ENCODE measurements around the gene CCSAP.
"Not testable (repeated sequence)": the region's sequence is repeated elsewhere in the genome, so short reads cannot be mapped to it uniquely, and the experiment has no call there.

Gene CCSAP, protein sequence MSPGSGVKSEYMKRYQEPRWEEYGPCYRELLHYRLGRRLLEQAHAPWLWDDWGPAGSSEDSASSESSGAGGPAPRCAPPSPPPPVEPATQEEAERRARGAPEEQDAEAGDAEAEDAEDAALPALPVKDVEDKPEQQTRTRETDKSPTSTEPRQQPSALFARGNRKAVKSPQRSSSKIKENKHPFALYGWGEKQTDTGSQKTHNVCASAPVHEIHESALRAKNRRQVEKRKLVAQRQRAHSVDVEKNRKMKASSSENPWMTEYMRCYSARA

DNA sequence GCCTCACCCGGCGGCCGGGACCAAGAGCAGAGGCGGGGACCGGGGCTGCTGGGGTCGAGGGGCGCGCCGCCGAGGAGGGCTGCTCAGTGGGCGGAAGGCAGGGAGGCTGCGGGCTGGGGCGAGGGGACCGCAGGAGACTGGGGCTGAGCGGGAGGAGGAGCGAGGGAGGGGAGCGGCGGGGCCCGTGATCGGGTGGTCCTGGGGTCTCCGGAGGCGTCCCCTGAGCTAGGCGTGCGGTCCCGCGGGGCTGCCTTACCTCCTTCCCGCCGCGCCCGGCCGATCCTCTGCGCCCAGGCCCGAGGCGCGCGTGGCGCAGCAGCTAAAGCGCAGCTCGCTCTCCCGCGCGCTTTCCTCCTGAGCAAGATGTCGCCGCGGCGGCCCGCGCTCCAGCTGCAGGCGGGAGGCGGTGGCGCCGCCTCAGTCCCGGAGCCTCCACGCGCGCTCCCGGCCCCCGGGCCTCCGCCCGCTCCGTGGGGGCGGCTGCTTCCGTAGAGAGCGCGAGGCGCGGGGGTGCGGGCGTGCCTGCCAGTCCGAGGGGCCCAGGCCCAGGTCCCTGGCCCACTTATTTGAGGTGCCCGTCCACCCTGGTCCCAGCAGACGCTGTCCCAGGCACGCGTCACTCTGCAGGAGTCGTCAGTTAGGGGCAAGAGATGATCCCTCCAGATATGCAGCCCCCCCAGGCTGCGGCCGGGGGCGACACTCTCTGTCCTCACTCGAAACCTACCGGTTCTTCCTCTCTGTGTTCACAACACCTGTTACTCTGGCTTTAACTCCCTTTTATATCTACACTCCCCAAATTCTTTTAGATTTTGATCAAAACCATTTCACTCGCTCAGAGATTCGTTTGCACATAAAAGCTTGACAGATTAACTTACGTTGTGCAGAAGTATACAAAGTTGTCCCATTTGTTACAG is at the start of gene CCSAP:
TSS of gene CCSAP (minus strand) at position 392 of the 914 bp plus-strand sequence. CDS start 582 bp downstream, outside the sequence.
- DNase-seq (ENCODE audit: low spot score): peak; percentile 47

DNA sequence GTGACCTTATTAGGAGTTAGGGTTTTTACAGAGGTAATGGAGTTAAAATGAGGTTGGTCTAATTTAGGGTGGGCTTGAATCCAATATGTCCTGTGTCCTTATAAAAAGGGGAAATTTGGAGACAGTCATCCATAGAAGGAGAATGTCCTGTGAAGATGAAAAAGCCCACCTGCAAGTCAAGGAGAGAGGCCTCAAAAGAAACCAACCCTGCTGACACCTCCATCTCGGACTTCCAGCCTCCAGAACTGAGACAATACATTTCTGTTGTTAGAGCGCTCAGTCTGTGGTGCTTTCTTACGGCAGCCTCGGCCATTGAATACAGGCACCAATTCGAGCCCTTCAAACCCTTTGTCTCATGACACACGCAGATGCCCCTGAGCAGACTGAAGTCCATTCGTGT is 47.3 kb upstream of the CCSAP start:
- no peak for DNase-seq (ENCODE audit: low spot score)

DNA sequence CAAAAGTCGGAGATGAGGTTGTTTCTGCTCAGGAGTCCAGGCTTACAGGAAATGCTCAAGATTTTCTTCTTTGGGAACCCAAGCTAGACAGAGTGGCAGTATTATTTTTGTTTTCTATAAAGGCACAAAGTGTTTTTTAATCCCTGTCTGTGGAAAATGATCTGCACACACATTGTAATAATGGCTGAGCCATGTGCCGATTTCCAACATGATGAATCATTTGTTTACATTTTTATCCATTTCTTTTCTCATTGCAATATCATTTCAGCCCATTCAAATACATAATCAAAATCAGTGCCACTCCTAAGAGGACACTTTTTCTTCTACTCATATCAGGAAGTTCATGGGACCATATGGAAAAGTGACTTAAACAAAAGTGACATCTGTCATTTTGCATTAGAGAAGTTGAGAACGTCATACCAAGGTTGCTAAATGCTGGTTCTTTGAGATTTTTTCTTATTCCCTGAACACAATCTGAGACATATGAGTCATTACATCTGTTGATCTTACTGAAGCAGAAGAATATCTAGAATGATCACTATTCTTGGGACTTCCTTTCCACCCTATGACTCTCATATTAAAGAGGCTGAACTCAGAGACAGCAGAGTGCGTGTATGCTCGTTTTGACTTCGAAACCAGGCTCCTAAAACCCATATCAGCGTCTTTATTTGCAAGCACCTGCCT is 46.2 kb upstream of the CCSAP start:
- no peak for DNase-seq (ENCODE audit: low spot score)

DNA sequence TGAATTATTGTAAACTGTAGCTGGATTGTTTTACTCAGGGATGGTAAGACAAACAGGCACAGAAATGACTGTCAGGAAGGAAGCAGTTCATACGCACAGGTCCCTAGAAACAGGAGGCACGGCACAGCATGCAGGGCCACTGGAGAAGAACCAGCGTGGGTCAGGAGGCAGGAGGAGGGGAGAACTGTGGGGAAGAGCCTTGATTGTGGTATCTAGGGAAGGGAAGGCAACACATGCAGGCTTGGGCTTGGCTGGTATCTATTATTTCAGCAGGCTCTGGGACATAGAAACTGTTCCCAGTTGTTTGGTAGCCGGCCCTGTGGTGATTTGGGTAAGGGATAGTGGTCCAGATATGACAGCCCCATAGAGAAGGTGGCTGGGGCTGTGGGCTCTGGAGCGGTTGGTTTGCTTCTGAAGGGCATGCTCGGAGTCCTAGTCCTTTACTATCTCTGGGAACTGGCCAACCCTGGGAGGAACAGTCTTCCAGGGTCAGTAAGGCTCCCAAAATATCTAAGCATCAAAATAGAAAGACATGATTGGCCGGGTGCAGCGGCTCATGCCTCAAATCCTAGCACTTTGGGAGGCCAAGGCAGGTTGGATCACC is 43.1 kb upstream of the CCSAP start:
- DNase-seq (ENCODE audit: low spot score): no peak

DNA sequence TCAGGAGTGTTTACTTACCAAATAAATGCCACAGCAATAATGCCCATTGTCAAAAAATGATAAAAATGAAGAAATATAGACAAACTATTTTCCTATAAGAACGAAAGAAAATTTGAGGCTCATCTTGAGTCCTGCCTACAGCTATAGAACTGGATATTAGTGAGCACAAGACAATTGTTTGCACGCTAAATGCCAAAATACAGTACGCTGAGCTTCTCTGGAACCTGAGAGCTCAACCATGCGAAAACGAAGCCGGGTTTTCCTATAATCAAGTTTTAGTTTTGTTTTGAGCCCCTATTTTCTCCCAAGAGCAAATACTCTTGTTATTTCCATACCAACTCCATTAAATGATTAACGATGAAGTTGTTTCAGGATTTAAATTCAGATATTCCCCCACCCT is 42.0 kb upstream of the CCSAP start:
- DNase-seq (ENCODE audit: low spot score): no peak

DNA sequence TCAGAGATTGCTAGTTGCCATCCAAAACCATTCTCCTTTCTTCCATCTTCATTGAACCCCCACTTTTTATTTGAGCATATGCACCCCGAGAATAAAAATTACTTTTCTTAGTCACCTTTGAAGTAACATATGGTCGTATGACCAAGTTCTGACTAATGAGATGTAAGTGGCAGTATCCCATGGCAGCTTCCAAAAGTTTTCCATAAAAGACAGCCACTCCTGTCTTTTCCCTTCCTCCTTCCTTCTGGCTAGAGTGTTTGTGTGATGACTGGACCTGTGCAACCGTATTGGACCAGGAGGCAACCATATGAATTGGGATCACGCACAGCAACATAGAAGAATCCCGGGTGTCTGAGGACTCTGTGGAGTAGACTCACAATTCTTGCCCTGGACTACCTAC is 41.1 kb upstream of the CCSAP start:
- no peak for DNase-seq (ENCODE audit: low spot score)

DNA sequence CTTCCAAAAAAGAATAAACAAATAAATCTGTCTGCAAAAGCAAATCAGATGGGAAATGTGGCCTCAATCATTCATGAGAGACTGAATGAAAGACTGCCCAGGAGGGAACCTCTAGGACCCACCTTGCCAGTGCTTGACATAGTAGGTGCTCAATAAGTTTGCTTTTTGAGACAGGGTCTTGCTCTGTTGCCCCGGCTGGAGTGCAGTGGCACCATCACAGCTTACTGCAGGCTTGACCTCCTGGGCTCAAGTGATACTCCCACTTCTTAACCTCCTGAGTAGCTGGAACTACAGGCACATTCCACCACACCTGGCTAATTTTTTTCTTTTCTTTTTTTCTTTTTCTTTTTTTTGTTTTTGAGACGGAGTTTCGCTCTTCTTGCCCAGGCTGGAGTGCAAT is 40.3 kb upstream of the CCSAP start:
- no peak for DNase-seq (ENCODE audit: low spot score)

DNA sequence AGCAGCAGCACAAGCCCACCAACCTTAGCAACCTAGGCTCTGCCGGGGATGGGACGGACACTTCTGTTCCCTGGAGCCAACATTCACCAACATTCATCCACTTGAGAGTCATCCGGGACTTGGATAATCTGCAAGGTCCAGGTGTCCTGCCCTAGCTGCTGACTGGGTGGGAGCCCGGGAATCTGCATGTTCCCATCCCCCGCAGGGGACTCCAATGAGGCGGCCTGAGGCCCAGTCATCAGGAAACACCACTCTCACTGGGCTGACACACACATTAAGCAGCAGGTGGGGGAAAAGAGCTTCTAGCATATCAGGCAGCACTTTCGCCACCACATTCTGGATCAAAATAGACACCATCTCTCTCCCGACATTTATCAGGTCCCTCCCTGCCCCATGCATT is 38.4 kb upstream of the CCSAP start:
- DNase-seq (ENCODE audit: low spot score): no peak

DNA sequence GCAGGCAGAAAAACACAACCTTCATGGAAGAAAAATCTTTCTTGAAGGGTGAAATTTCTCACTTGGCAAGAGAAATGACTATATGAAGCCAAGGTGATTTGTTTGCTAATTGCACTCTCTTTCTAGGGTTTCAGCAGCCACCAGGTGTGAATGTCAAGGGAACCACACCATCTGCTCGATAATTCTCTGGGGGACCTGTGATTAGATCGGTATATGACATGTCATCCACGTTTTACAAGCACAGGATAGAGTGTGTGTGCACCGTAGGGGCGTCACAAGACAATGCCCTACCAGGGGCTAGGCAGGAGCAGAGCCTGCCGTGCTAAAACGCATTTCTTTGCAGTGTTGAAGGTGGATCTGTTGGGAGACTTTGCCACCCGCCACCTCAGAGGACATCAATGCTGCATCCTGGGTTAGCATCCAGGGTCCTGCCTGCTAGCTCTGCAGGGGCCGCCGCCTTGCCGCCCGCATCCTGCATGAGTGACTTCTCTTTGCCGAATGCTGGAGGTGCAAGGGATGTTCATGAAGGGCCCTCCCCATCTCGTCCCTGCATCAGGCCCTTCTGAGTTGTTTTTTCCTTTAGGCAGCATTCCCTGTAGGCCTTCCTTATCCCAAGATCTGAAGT is 37.8 kb upstream of the CCSAP start:
- no peak for DNase-seq (ENCODE audit: low spot score)

DNA sequence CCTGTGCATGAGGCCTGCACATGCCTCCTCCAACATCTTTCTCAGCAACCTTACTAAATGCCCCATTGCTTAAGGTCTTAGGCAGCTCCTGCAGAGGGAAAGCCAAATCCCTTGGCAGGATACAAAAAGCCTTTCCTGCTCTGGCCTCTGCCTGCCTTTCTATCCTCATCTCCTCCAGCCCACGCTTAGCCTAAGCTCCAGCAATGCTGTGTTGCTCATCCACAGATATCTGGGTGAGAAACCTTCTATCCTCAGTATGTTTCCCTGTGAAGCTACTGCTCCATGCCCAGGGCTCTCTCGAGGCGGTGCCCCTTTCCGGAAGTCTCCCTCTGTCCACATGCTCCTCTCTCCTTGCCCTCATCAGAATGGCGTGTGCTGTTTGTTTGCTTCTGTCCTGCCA is 37.0 kb upstream of the CCSAP start:
- DNase-seq (ENCODE audit: low spot score): no peak

DNA sequence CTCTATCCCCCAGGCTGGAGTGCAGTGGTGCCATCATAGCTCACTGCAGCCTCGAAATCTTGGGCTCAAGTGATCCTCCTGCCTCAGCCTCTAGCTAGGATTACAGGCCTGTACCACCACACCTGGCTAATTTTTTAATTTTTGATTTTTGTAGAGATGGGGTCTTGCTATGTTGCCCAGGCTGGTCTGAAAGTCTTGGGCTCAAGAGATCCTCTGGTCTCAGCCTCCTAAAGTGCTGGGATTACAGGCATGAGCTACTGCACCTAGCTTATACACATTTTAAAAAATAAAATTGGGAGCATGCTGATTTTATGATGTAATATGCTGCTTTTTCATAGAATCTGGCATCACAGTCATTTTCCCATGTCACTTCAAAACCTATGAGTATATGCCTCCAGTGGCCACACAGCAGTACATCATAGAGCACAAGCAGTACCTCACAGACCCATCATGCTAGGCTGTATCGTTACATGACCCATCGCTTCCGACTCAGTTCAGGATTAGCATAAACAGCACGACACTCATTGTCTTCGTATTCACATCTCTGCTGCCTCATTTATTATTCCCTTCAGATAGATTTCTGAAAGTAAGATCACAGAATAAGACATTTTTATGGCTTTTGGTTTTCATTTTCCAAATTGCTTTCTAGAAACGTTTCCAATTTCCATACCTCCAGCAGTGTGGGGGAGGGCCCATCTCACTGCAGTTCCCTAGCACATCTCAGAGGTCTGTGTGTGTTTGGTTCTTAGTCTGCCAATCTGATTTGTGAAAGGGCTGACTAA is 35.9 kb upstream of the CCSAP start:
- DNase-seq (ENCODE audit: low spot score): no peak

DNA sequence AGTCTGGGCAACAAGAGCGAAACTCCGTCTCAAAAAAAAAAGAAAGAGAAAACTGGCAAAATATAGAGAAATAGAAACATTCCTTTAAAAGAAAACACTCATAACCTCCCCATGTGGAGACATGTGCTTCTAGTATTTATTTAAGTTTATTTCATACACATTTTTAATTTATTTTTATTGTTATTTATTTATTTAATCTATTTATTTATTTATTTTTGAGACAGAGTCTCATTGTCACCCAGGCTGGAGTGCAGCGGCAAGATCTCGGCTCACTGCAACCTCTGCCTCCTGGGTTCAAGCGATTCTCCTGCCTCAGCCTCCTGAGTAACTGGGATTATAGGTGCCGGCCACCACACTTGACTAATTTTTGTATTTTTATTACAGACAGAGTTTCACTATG is 35.2 kb upstream of the CCSAP start:
- not testable (repeated sequence) for DNase-seq (ENCODE audit: low spot score)

DNA sequence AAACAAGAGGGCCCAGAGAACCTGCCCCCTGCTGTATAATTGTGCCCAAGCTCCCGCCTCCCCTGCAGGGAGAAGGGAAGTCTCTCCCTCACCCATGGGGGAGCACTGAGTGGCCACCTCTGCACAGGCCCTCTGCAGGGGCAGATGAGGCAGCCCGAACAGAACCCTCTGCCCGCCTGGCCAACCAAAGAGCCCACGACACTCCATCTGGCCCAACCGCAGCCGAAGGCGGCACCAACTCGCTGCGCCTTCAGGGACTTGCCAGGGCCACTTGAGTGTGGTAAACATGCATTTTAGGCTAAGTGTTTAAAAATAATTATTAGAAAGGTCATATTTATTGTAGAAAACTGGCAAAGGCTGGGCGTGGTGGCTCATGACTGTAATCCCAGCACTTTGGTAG is 34.6 kb upstream of the CCSAP start:
- DNase-seq (ENCODE audit: low spot score): no peak

DNA sequence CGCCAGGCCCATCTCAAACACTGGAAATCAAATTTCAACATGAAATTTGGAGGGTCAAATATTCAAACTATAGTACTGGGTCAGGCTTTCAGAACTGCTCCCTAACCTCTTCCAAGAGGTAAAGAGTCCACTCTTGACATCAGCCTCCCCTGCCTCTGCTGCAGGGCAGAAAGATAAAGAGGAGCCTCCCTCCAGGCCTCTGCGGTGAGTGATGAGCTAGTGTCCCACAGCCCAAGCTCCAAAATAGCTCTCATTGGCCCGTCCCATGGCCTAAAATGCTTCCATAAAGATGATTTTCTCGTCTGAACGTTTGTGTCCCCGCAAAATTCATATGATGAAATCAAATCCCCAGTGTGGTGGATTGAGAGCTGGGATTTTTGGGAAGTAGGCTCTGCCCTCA is 33.7 kb upstream of the CCSAP start:
- no peak for DNase-seq (ENCODE audit: low spot score)

DNA sequence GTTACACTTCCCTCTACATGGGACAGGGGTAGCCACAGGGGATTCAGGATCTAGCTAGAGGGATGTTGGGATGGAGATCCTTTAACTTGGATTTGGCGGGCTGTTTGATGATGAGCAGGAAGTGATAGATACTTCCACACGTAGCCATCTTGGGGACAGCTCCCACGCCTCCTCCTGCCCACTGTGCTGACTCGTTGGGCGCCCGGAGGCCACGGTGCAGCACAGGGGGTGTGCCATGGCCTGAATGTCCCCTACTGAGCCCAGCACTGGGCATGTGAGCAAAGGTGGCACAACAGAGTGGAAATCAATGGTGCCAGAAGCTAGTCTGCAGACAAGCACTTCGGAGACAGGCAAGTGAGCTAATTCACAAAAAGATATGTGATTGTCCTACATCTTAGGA is 31.6 kb upstream of the CCSAP start:
- no peak for DNase-seq (ENCODE audit: low spot score)

DNA sequence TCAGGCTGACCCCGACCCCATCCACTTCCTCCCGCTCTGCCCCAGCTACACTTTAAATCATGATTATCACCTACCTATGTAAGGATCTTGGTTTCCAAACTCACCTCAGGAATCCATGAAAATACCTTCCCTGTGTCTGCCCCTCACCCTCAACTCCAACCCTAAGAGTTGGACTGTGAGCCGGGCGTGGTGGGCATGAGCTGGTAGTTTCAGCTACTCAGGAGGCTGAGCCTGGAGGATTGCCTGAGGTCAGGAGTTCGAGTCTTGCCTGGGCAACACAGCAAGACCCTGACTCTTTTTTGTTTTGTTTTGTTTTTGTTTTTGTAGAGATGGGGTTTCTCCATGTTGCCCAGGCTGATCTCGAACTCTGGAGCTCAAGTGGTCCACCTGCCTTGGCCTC is 30.5 kb upstream of the CCSAP start:
- no peak for DNase-seq (ENCODE audit: low spot score)

DNA sequence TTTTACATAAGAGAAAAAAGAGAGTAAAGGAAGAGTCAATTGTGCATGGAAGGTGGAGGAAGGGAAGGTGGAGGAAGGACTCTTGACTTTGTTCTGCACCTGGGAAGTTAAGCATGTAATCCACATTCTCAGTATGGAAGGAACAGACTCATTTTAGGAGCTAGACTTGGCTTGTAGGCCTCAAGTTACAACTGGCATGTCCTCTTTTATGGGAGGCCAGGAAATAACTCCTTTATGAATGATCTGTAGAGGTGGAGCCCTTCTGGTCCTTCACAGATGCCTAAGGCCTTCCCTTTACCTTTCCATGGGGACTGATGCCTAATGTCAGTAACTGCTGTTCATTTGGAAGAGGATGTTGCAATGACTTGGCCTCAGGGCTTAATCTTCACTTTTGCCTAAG is 29.4 kb upstream of the CCSAP start:
- no peak for DNase-seq (ENCODE audit: low spot score)

DNA sequence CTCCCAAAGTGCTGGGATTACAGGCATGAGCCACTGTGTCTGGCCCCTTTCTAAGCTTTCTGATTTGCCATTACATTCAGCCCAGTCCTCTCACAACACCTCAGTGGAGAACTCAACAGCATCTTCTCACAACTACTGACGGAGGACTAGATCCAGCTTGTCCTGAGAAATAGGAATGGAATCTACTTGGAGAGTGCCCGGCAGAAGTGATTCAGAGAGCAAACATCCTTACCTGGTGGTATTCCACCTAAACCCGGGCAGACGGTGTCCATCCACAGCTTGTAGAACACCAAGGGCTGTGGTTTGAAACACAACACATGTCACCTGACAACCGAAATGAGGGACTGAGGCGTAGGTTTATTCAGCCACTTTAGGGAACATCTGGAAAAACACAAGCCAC is 28.8 kb upstream of the CCSAP start:
- no peak for DNase-seq (ENCODE audit: low spot score)

DNA sequence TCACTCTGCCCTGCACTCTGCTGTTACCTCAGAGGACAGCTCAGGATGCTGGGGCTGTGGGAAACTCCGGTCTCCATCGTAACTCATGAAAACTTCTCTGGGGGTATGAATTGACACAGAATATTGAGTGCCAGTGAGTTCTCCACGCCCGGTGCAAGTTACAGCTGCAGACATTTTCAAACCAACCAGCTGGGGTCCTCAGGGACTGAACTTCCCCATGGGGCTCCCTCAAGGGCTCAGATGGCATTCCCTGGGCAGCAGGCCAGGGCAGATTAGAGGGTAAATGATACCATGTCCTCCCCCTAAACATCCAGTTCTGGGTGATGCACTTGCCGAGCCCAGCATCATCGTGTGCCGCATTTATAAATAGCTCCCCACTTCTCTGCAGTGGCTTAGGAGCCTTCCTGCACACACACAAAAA is 27.8 kb upstream of the CCSAP start:
- DNase-seq (ENCODE audit: low spot score): no peak

DNA sequence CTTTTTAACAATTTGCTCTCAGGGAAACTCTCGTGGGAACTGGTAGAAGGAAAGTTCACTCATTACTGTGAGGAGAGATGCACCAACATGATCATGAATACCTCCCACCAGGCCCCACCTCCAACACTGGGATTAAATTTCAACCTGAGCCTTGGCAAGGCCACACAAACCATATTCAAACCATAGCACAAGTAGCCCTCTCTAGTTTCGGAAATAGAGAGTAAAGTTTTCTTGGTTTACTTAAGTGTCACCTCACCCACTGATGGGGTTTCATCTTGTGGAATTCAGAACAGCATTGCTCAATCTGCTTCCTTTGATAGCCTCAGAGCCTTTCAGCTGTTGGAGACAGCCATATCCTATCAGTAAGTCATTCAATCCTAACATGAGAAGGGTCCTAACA is 25.5 kb upstream of the CCSAP start:
- no peak for DNase-seq (ENCODE audit: low spot score)

DNA sequence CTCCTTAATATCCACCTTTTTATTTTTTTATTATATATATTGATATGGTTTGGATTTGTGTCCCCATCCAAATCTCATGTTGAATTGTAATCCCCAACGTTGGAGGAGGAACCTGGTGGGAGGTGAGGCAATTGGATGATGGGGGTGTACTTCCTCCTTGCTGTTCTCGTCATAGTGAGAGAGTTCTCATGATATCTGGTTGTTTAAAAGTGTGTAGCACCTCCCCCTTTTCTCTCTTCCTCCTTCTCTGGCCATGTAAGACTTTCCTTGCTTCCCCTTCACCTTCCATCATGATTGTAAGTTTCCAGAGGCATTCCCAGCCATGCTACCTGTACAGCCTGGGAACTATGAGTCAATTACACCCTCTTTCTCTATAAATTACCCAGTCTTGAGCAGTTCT is 22.7 kb upstream of the CCSAP start:
- no peak for DNase-seq (ENCODE audit: low spot score)
